Activated T-helper 1 cell treated with anti-CD3 and anti-CD28 coated beads, Interleukin-12 subunit alpha, Interleukin-12 subunit beta, Interleukin-2, Interleukin-4 antibody, amounts not matched to agents 30 ng/mL and 10 ng/mL and 1 ng/mL, durations not matched to agents 14 hours and 24 hours and 36 hours (primary cell): ENCODE data around the gene FAM174C. TPM values are rescaled to one million over a fixed set of nuclear protein-coding genes. Genes with fewer than 3 reads are reported as not detected.

ENCODE experiments used
- DNase-seq: peaks from one replicate; pipeline ENCODE4 v3.0.0; 2021; ENCODE audit warnings: low spot score
- H3K27ac Mint-ChIP-seq: one replicate; pipeline ENCODE4 v1.8.0; 2021; ENCODE audit warnings: mild to moderate bottlenecking, mixed read lengths
- H3K27me3 Mint-ChIP-seq: one replicate; pipeline ENCODE4 v1.8.0; 2022; ENCODE audit warnings: mild to moderate bottlenecking, moderate library complexity, mixed read lengths; ENCODE audit not compliant: insufficient read depth
- H3K36me3 Mint-ChIP-seq: one replicate; pipeline ENCODE4 v1.8.0; 2021; ENCODE audit warnings: low read depth, mixed read lengths
- H3K4me1 Mint-ChIP-seq: one replicate; pipeline ENCODE4 v1.8.0; 2021; ENCODE audit warnings: low read depth, mixed read lengths
- H3K4me3 Mint-ChIP-seq: one replicate; pipeline ENCODE4 v1.8.0; 2021; ENCODE audit warnings: mild to moderate bottlenecking, moderate library complexity, mixed read lengths
- H3K9me3 Mint-ChIP-seq: one replicate; pipeline ENCODE4 v1.8.0; 2021; ENCODE audit warnings: mixed read lengths
- intact Hi-C: fragments of 100-400 bp; cut with micrococcal nuclease; formaldehyde crosslinking; loops from one replicate; pipeline ENCODE4 v1.15.1; 2024
- total RNA-seq: library from RNA; stranded (reverse); gene quantifications from 2 replicates; pipeline ENCODE4 v1.2.3, GENCODE V29; 2022

Gene FAM174C
- total RNA-seq = 119 and 128 TPM in 2 replicates

- H3K36me3 Mint-ChIP-seq = peaks cover 55% of the 10 kb centered on the region
Measured at GRCh38 chr19:1275260-1275975, at the start of gene FAM174C. Gene FAM174C, plus strand, starts transcription at chr19:1275530. Its CDS starts 20 bp downstream, at chr19:1275550.

GRCh38 chr19:1226227-1226518 lies 49.2 kb upstream of the FAM174C start:
- no peaks in the 10 kb centered on the region for H3K36me3 Mint-ChIP-seq

More at GRCh38 chr19:1275260-1275975, at the start of gene FAM174C:
- Mint-ChIP-seq H3K27ac (peak within 1 kb of the TSS; percentile 97), H3K4me3 (peak within 1 kb of the TSS; percentile 93), H3K4me1 (peaks cover 26% of the 10 kb centered on the region), H3K27me3 (no peaks in the 10 kb centered on the region), H3K9me3 (no peaks in the 10 kb centered on the region)
- intact Hi-C loops = loop anchor here (1.0 to 5.0 kb wide), 6 partner anchors 79 to 478 kb away; partner anchors contain the start of genes ADAMTSL5, DAZAP1, MBD3 and PTBP1
- DNase-seq = peak; percentile 93

GRCh38 chr19:1226522-1227303 lies 48.6 kb upstream of the FAM174C start:
- no peak overlapping the region for H3K4me3 Mint-ChIP-seq
- H3K27me3 Mint-ChIP-seq = no peaks in the 10 kb centered on the region
- no peak overlapping the region for H3K27ac Mint-ChIP-seq
- no peaks in the 10 kb centered on the region for H3K4me1 Mint-ChIP-seq
- H3K36me3 Mint-ChIP-seq = no peaks in the 10 kb centered on the region
- no peaks in the 10 kb centered on the region for H3K9me3 Mint-ChIP-seq
- DNase-seq = no peak
- intact Hi-C loops = no loop called here

More at GRCh38 chr19:1226227-1226518, 49.2 kb upstream of the FAM174C start:
- Mint-ChIP-seq H3K4me3 (no peak overlapping the region), H3K9me3 (no peaks in the 10 kb centered on the region), H3K27me3 (no peaks in the 10 kb centered on the region), H3K27ac (no peak overlapping the region), H3K4me1 (no peaks in the 10 kb centered on the region)
- DNase-seq = no peak
- intact Hi-C loops = no loop called here

- H3K36me3 Mint-ChIP-seq = no peaks in the 10 kb centered on the region
- H3K4me3 Mint-ChIP-seq = no peak overlapping the region
- no peaks in the 10 kb centered on the region for H3K9me3 Mint-ChIP-seq
- no peak for DNase-seq
- intact Hi-C loops = no loop called here
- no peaks in the 10 kb centered on the region for H3K27me3 Mint-ChIP-seq
- H3K27ac Mint-ChIP-seq = no peak overlapping the region
- no peaks in the 10 kb centered on the region for H3K4me1 Mint-ChIP-seq
Measured at GRCh38 chr19:1227304-1228054, 47.9 kb upstream of the FAM174C start.

- H3K27me3 Mint-ChIP-seq = no peaks in the 10 kb centered on the region
Measured at GRCh38 chr19:1228161-1228957, 47.0 kb upstream of the FAM174C start.

GRCh38 chr19:1229056-1229923 lies 46.0 kb upstream of the FAM174C start:
- intact Hi-C loops = no loop called here
- H3K27ac Mint-ChIP-seq = no peak overlapping the region
- no peaks in the 10 kb centered on the region for H3K27me3 Mint-ChIP-seq
- H3K36me3 Mint-ChIP-seq = no peaks in the 10 kb centered on the region
- no peak overlapping the region for H3K4me3 Mint-ChIP-seq
- no peaks in the 10 kb centered on the region for H3K4me1 Mint-ChIP-seq
- DNase-seq = no peak
- no peaks in the 10 kb centered on the region for H3K9me3 Mint-ChIP-seq

More at GRCh38 chr19:1228161-1228957, 47.0 kb upstream of the FAM174C start:
- Mint-ChIP-seq H3K9me3 (no peaks in the 10 kb centered on the region), H3K4me3 (no peak overlapping the region), H3K4me1 (no peaks in the 10 kb centered on the region), H3K27ac (no peak overlapping the region), H3K36me3 (no peaks in the 10 kb centered on the region)
- intact Hi-C loops = no loop called here
- no peak for DNase-seq

- Mint-ChIP-seq H3K4me3 (no peak overlapping the region), H3K27ac (no peak overlapping the region), H3K9me3 (no peaks in the 10 kb centered on the region), H3K27me3 (peaks cover 2% of the 10 kb centered on the region), H3K4me1 (no peaks in the 10 kb centered on the region), H3K36me3 (no peaks in the 10 kb centered on the region)
- DNase-seq = no peak
- intact Hi-C loops = no loop called here
Measured at GRCh38 chr19:1229924-1230782, 45.2 kb upstream of the FAM174C start.

GRCh38 chr19:1230783-1231489 lies 44.4 kb upstream of the FAM174C start:
- peaks cover 3% of the 10 kb centered on the region for H3K27me3 Mint-ChIP-seq
- no peaks in the 10 kb centered on the region for H3K4me1 Mint-ChIP-seq
- H3K27ac Mint-ChIP-seq = no peak overlapping the region
- H3K36me3 Mint-ChIP-seq = no peaks in the 10 kb centered on the region
- no peak for DNase-seq
- no peak overlapping the region for H3K4me3 Mint-ChIP-seq
- intact Hi-C loops = no loop called here
- no peaks in the 10 kb centered on the region for H3K9me3 Mint-ChIP-seq

GRCh38 chr19:1231729-1232637 lies 43.3 kb upstream of the FAM174C start:
- no peaks in the 10 kb centered on the region for H3K9me3 Mint-ChIP-seq
- H3K36me3 Mint-ChIP-seq = no peaks in the 10 kb centered on the region
- H3K27ac Mint-ChIP-seq = no peak overlapping the region
- H3K27me3 Mint-ChIP-seq = peaks cover 4% of the 10 kb centered on the region
- H3K4me3 Mint-ChIP-seq = no peak overlapping the region
- no peaks in the 10 kb centered on the region for H3K4me1 Mint-ChIP-seq
- intact Hi-C loops = no loop called here
- DNase-seq = no peak

GRCh38 chr19:1232652-1233072 lies 42.7 kb upstream of the FAM174C start:
- Mint-ChIP-seq H3K27ac (no peak overlapping the region), H3K9me3 (no peaks in the 10 kb centered on the region), H3K4me3 (no peak overlapping the region), H3K36me3 (no peaks in the 10 kb centered on the region), H3K27me3 (peaks cover 4% of the 10 kb centered on the region), H3K4me1 (no peaks in the 10 kb centered on the region)
- intact Hi-C loops = no loop called here
- no peak for DNase-seq
